HG02840 (cell line): ENCODE data around the gene DPF1.

Experiments
- ATAC-seq: cut with Tn5 transposase; IDR thresholded peaks from one replicate; pipeline ENCODE4 v1.9.1; 2021; ENCODE audit warnings: mild to moderate bottlenecking, moderate library complexity, moderate number of reproducible peaks; ENCODE audit not compliant: unreplicated experiment, low FRiP score

DPF1 gene

DNA sequence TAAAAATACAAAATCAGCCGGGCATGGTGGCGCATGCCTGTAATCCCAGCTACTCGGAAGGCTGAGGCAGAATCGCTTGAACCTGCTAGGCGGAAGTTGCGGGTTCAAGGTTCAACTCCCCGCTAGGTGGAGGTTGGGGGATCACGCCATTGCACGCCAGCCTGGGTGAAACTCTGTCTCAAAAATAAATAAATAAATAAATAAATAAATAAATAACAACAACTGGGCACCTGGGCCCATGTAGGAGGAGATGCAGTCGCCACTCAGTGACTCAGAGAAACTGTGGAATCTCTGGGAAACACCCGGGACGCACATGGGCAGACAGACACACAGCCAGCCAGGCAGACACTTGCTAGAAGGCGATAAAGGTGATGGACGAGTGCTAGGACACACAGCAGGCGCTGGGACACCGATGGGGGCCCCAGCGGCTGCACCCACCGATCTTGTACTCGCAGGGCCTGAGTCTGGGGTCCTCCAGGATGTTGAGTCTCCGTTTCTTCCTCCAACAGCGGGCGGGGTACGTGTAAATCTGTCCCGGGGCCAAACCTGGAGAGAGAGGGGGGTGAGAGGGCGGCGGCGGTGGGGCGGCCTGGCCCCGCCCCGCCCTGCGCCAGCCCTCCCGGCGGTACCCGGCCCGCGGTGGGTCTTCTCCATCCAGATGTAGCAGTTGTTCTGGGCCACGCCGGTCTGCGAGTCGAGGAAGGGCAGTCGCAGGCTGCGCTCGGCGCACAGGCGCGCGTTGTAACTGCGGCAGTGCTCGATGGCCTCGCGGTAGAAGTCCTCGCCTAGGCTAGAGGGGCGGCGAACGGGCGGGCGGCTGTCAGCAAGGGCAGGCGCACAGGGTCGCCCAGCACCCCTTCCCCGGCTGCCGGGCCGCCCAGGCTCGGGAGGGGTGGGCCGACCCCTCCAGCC is 1.8 kb downstream of the DPF1 start:
- ATAC-seq = no peak

- ATAC-seq = no peak
Observed at GRCh38 chr19:38221421-38221820, 2.6 kb downstream of the DPF1 start.

- no peak for ATAC-seq
Observed at GRCh38 chr19:38219221-38219620, 4.8 kb downstream of the DPF1 start.

- ATAC-seq = no peak
Observed at GRCh38 chr19:38218204-38218603, 5.8 kb downstream of the DPF1 start.

GRCh38 chr19:38216785-38217641 is 7.0 kb downstream of the DPF1 start:
- no peak for ATAC-seq

DNA sequence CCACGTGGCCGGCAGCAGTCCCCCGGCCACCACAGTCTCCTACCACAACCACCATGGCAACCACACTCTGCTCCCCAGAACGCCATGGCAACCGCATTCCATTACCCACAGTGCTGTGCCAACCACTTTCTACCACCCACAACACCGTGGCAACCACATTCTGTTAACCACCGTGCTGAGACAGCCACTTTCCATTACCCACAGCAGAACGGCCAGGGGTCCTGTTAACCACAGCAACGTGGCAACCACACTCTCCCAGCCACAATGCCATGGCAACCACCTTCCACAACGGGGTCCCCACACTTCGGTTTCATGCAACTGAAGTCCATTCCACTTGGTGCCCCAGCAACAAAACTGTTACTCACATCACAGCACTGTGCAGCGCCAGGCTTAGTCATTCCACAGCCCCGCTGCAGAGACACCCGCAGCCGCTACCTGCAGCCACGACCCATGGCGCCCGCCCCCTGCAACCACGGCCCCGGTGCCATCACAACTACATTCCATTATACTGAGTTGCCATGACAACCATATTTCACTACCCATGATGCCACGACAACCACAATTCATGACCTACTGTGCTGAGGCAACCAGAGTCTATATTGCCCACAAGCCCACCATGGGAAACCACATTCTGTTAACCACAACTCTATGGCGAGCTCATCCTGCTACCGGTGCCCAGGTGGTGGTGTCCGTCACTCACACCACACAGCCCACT is 10.0 kb downstream of the DPF1 start:
- no peak for ATAC-seq

DNA sequence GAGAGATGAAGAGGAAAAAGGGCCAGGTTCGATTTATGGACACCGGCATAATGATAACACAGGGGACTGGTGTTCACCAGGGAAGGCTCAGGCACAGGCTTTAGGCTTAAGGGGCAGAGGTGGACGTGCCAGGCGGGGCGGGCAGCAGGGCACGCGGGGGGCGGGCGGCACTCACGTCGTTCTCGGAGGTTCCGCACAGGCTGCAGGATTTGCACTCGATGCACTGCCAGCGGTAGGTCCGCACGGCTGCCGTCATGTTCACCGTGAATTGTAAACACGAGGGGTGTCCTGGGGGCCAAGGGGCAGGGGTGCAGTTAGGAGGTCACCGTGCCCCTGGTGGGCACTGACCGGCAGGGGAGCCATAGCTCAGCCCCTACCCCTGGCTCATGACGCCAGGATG is 10.6 kb downstream of the DPF1 start:
- no peak for ATAC-seq

DNA sequence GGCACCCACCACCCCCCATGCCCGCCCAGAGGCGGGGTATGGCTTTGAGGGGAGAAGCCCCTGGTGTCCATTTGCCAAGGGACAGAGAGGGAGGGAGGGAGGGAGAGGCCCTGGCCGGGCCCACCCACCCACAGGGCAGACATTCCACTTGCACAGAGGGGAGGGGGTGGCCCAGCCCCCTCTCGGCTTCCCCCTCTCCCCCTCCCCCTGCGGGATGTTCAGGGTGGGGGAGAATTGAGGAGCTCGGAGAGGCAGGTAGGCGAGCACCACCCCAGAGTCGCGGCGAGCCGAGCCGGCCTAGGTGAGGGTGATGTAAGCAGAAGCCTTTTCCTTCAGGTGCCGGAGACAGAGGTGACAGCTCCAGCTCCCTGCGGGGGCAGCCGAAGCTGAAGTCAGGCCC is 12.3 kb downstream of the DPF1 start:
- no peak for ATAC-seq

- no peak for ATAC-seq
Observed at GRCh38 chr19:38211151-38211591, 12.9 kb downstream of the DPF1 start.

- ATAC-seq = no peak
Observed at GRCh38 chr19:38210458-38210987, 13.5 kb downstream of the DPF1 start.

- ATAC-seq = no peak
Observed at GRCh38 chr19:38209671-38210457, 14.2 kb downstream of the DPF1 start.

DNA sequence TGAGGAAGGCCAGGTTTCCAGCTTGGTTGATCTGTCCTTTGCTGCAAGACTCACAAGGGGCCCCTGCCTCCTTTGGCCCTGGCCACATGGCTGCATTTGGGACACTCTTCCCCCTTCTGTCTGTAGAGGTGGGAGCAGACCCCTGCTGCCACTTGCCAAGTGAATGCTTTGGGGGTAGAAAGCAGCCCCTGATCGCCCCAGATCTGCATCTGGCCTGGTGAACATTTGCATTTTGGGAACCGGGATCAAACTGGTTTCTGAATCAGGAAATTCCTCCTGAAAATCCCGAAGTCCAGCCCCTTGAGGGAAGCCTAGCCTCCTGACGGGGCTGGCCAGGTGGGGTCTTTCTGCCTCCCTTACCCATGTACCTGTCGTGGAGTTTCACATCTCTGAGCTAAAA is 14.9 kb downstream of the DPF1 start:
- no peak for ATAC-seq

GRCh38 chr19:38208571-38208970 is 15.5 kb downstream of the DPF1 start:
- no peak for ATAC-seq

- no peak for ATAC-seq
Observed at GRCh38 chr19:38207543-38207942, 16.5 kb downstream of the DPF1 start.

GRCh38 chr19:38206928-38207327 is 17.1 kb downstream of the DPF1 start:
- no peak for ATAC-seq

DNA sequence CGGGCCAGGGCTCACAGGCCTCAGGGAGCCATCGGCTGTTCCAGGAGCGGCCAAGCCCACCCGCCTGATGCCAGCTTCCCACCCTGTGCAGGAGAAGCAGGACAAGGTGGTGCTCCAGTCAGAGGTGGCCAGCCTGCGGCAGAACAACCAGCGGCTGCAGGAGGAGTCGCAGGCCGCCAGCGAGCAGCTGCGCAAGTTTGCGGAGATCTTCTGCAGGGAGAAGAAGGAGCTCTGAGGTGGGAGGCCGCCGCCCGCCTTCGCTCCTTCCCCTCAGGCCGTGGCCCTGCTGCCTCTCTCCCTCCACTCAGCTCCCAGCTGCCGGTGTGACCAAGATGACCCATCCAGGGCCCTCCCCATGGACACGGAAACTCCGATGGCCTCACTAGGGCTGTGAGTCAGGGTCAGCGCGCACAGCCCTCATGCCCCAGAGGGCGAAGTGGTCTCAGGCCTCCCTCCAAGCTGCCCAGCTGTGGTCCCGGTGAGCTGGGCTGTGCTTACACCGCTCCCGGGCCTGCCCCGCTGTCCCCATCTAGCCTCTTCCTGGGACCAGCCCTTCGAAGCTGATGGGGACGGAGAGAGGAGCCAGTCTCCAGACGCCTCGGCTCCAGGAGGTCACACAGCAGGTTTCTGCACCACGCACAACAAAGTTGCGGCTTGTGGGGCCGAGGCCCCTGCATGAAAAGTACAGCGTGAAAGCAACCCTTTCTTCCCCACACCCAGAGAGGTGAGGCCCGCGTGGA is 17.8 kb downstream of the DPF1 start:
- ATAC-seq = no peak

DNA sequence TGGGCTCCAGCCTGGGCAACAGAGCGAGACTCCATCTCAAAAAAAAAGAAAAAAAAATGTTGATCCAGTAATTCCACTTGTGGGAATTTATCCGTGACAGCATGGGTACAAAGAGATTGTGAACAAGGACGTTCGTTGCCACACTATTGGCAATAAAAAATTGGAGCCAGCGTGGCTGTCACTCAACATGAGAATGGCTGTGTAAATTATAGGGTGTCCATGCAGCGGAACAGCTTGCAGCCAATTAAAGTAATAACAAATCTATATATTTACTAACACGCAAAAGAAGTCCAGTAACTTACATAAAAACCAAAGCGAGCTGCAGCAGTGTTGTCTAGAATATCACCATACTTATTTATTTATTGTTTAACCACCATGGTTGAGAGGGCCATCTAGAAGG is 19.3 kb downstream of the DPF1 start:
- ATAC-seq = no peak

GRCh38 chr19:38204096-38204495 is 19.9 kb downstream of the DPF1 start:
- no peak for ATAC-seq

- ATAC-seq = no peak
Observed at GRCh38 chr19:38203197-38203596, 20.8 kb downstream of the DPF1 start.
